B cell (primary cell): ENCODE measurements around the gene GPR137B. TPM values are rescaled to one million over a fixed set of nuclear protein-coding genes. Genes with fewer than 3 reads are reported as not detected.

Experiments used
- ATAC-seq: fragments of 200-7000 bp; cut with Tn5 transposase; one replicate; pipeline ENCODE4 v1.10.0; 2021; ENCODE audit warnings: low read depth, mild to moderate bottlenecking, moderate number of reproducible peaks, moderate library complexity
- CTCF ChIA-PET: fragments of 350-600 bp; sonication (Branson Sonifier 250); formaldehyde crosslinking; loops from one replicate; lab custom pipeline; 2021; ENCODE audit warnings: antibody characterized with exemption, inconsistent platforms; lab: Charles Lee
- POLR2A ChIA-PET: fragments of 350-600 bp; sonication (Branson Sonifier 250); formaldehyde crosslinking; loops from one replicate; lab custom pipeline; 2021; ENCODE audit warnings: antibody characterized with exemption; lab: Charles Lee
- DNase-seq: peaks from one replicate; pipeline ENCODE4 v3.0.0; 2013
- H2AFZ ChIP-seq: 2 replicates; pipeline ENCODE4 v1.6.1; 2012; ENCODE audit warnings: mild to moderate bottlenecking, low read depth, low read length; ENCODE audit not compliant: insufficient read depth, poor library complexity, severe bottlenecking
- H3K27ac ChIP-seq, 2 donors: 1 replicate in 1 of 2; 2 replicates in 1 of 2; pipeline ENCODE4 v1.5.1; 2012 to 2013; ENCODE audit warnings: low read length in 2 of 2, mild to moderate bottlenecking in 2 of 2, moderate library complexity in 1 of 2
- H3K27me3 ChIP-seq, 4 experiments: fragments of 200-600 bp in 1 of 4; sonication (generic) in 1 of 4; replicated peaks in 1 of 4; 1 replicate in 2 of 4; 2 replicates in 2 of 4; pipeline versions ENCODE4 v1.6.1 to v1.7.0; 2013 to 2016; ENCODE audit warnings: low read length in 3 of 4, mild to moderate bottlenecking in 2 of 4, mixed read lengths in 1 of 4, moderate library complexity in 1 of 4; ENCODE audit not compliant: insufficient read depth in 4 of 4, control insufficient read depth in 3 of 4; ENCODE audit errors: control extremely low read depth in 1 of 4
- H3K36me3 ChIP-seq, 2 experiments: replicated peaks in 1 of 2; 1 replicate in 1 of 2; 2 replicates in 1 of 2; pipeline versions ENCODE4 v1.6.1 to v1.7.1; 2013; ENCODE audit warnings: low read length in 1 of 2; ENCODE audit not compliant: insufficient read depth in 2 of 2, control insufficient read depth in 1 of 2; ENCODE audit errors: control extremely low read depth in 1 of 2, extremely low read depth in 1 of 2
- H3K4me1 ChIP-seq, 2 donors: fragments of 200-600 bp in 1 of 2; sonication (generic) in 1 of 2; 1 replicate in 1 of 2; 2 replicates in 1 of 2; pipeline versions ENCODE4 v1.5.1 to v1.6.1; 2013 to 2017; ENCODE audit warnings: low read length in 2 of 2; ENCODE audit not compliant: control insufficient read depth in 2 of 2, insufficient read depth in 2 of 2
- H3K4me2 ChIP-seq: replicated peaks from 2 replicates; pipeline ENCODE3; 2012; ENCODE audit warnings: mild to moderate bottlenecking, low read depth, low read length; ENCODE audit not compliant: poor library complexity, severe bottlenecking
- H3K4me3 ChIP-seq, 5 experiments: fragments of 200-600 bp in 1 of 5; sonication (generic) in 1 of 5; 1 replicate in 3 of 5; 2 replicates in 2 of 5; pipeline versions ENCODE4 v1.5.1 to v1.7.0; 2011 to 2016; ENCODE audit warnings: low read length in 4 of 5, mild to moderate bottlenecking in 4 of 5, low read depth in 2 of 5, control low read depth in 1 of 5, moderate library complexity in 1 of 5; ENCODE audit not compliant: insufficient read depth in 1 of 5; ENCODE audit errors: control extremely low read depth in 1 of 5, extremely low read depth in 1 of 5
- H3K79me2 ChIP-seq: fragments of 200-600 bp; sonication (generic); one replicate; pipeline ENCODE4 v1.6.0; 2016; ENCODE audit warnings: low read length; ENCODE audit not compliant: control insufficient read depth, insufficient read depth
- H3K9ac ChIP-seq: fragments of 200-600 bp; sonication (generic); 2 replicates; pipeline ENCODE4 v1.6.1; 2017; ENCODE audit warnings: mild to moderate bottlenecking, low read length, moderate library complexity
- H3K9me3 ChIP-seq, 3 donors: one replicate each; pipeline versions ENCODE4 v1.6.1 to v1.7.1; 2013; ENCODE audit warnings: low read length in 2 of 3; ENCODE audit not compliant: control insufficient read depth in 2 of 3, insufficient read depth in 1 of 3; ENCODE audit errors: control extremely low read depth in 1 of 3
- H4K20me1 ChIP-seq: 2 replicates; pipeline ENCODE4 v1.6.0; 2012; ENCODE audit warnings: mild to moderate bottlenecking, low read length; ENCODE audit not compliant: insufficient read depth, control insufficient read depth, poor library complexity, severe bottlenecking
- H3K27ac Mint-ChIP-seq: one replicate; pipeline ENCODE4 v1.8.0; 2021; ENCODE audit warnings: mixed read lengths
- H3K27me3 Mint-ChIP-seq: one replicate; pipeline ENCODE4 v1.8.0; 2021; ENCODE audit warnings: mixed read lengths
- H3K4me1 Mint-ChIP-seq: one replicate; pipeline ENCODE4 v1.8.0; 2021; ENCODE audit warnings: mixed read lengths
- H3K4me3 Mint-ChIP-seq: one replicate; pipeline ENCODE4 v1.8.0; 2021; ENCODE audit warnings: mixed read lengths
- H3K9me3 Mint-ChIP-seq: one replicate; pipeline ENCODE4 v1.8.0; 2022; ENCODE audit warnings: mixed read lengths; ENCODE audit not compliant: insufficient read depth
- CTCF ChIP-seq: fragments of 200-600 bp; IDR thresholded peaks from one replicate; pipeline ENCODE4 v1.8.0; 2022; ENCODE audit warnings: antibody characterized with exemption, mild to moderate bottlenecking
- EZH2 ChIP-seq: IDR thresholded peaks from 2 replicates; pipeline ENCODE4 v1.6.1; 2012; ENCODE audit warnings: borderline replicate concordance, low read depth, mild to moderate bottlenecking, moderate library complexity, low read length; ENCODE audit not compliant: insufficient read depth, poor library complexity, severe bottlenecking
- WGBS: methylation state at CpG from one replicate; pipeline ENCODE4 v1.1.5; 2013; ENCODE audit warnings: missing lambda C conversion rate; ENCODE audit not compliant: insufficient coverage; 5-methylcytosine and 5-hydroxymethylcytosine counted together
- intact Hi-C: fragments of 100-400 bp; cut with micrococcal nuclease; formaldehyde crosslinking; loops from one replicate; pipeline ENCODE4 v1.10.0; 2022
- polyA plus RNA-seq: library from polyadenylated mRNA; depleted of rRNA; stranded (reverse); fragments of >200 nt; gene quantifications from 2 replicates; pipeline ENCODE4 v1.2.3, GENCODE V29; 2012
- total RNA-seq, 2 donors: library from RNA; stranded (reverse); fragments of 120-200 nt in 1 of 2; gene quantifications; 1 replicate in 1 of 2; 2 replicates in 1 of 2; pipeline versions ENCODE4 v1.2.3 to v1.2.4, GENCODE V29; 2013 to 2022

The GPR137B gene
- total and polyA plus RNA-seq, 2 donors (not counting 1 experiment from before 2014, with no cell fraction given), result 1.5 to 11.8 TPM

- Histone ChIP-seq H3K4me1 (peaks cover 20 to 32% of the 10 kb centered on the region in 2 donors), H3K79me2 (peaks cover 7% of the 10 kb centered on the region), H3K4me2 (peak overlapping the region; percentile 89), H2AFZ (peak overlapping the region; percentile 56), H3K9me3 (peaks cover 0 to 7% (median 0%) of the 10 kb centered on the region in 3 donors), H3K27me3 (peaks cover 0 to 51% (median 19%) of the 10 kb centered on the region in 4 experiments), H3K27ac (no peak overlapping the region), H4K20me1 (no peaks in the 10 kb centered on the region), H3K36me3 (peaks cover 0 to 2% of the 10 kb centered on the region in 2 experiments), H3K9ac (peak overlapping the region; percentile 55), H3K4me3 (peak overlapping the region; percentile 25 to 66 (median 61))
- ChIA-PET POLR2A (interaction anchor here (1.3 kb wide), 1 partner anchor 15 kb away, joined by 5 read pairs; no protein-coding TSS in a partner anchor), CTCF (interaction anchor here (1.0 kb wide), 1 partner anchor 18 kb away, joined by 3 read pairs; no protein-coding TSS in a partner anchor)
- Mint-ChIP-seq H3K4me1 (peaks cover 29% of the 10 kb centered on the region), H3K27me3 (peaks cover 62% of the 10 kb centered on the region), H3K27ac (no peak overlapping the region), H3K9me3 (no peaks in the 10 kb centered on the region), H3K4me3 (peak overlapping the region; percentile 83)
- intact Hi-C loops, result loop anchor here (5.0 kb wide), 1 partner anchor 141 kb away; the partner anchor contains the start of gene ERO1B
- TF ChIP-seq CTCF (no peak), EZH2 (peak; percentile 45)
- DNase-seq, result peak; percentile 43
- 1% methylated on average over 59 of the region's 67 CpGs for WGBS
- ATAC-seq, result peak; percentile 5
These were observed 689 bp upstream of the GPR137B start for GRCh38 chr1:236141447-236142252.
